DND-41 (cell line): ENCODE data around the gene CCDC70.
A peak's percentile ranks its signal among the peaks of the same experiment; 100 is the strongest.

Source experiments
- ATAC-seq: fragments of 200-7000 bp; cut with Tn5 transposase; 3 replicates; pipeline ENCODE4 v1.9.1; 2021; ENCODE audit warnings: low read depth; ENCODE audit not compliant: insufficient read depth
- DNase-seq: peaks from one replicate; pipeline ENCODE4 v3.0.0-alpha.2; 2020
- H2AFZ ChIP-seq: 2 replicates; pipeline ENCODE4 v1.6.0; 2012; ENCODE audit warnings: low read depth, low read length
- H3K27ac ChIP-seq: 2 replicates; pipeline ENCODE4 v1.5.1; 2012; ENCODE audit warnings: low read length, inconsistent platforms
- H3K27me3 ChIP-seq: fragments of 200-600 bp; sonication (generic); 2 replicates; pipeline ENCODE4 v1.6.0; 2012; ENCODE audit warnings: low read length, mild to moderate bottlenecking, inconsistent platforms; ENCODE audit not compliant: insufficient read depth, poor library complexity
- H3K36me3 ChIP-seq: 2 replicates; pipeline ENCODE4 v1.5.1; 2012; ENCODE audit warnings: low read length, inconsistent platforms; ENCODE audit not compliant: insufficient read depth
- H3K4me1 ChIP-seq: 2 replicates; pipeline ENCODE4 v1.5.1; 2012; ENCODE audit warnings: mild to moderate bottlenecking, low read length; ENCODE audit not compliant: insufficient read depth
- H3K4me2 ChIP-seq: 2 replicates; pipeline ENCODE4 v1.6.0; 2012; ENCODE audit warnings: mild to moderate bottlenecking, moderate library complexity, low read length, inconsistent platforms; ENCODE audit not compliant: insufficient read depth
- H3K4me3 ChIP-seq, 2 experiments: fragments of 200-600 bp in 1 of 2; shearing (Covaris generic) in 1 of 2; 2 replicates each; pipeline ENCODE4 v1.5.1; 2012 to 2016; ENCODE audit warnings: inconsistent platforms in 2 of 2, low read length in 2 of 2, mild to moderate bottlenecking in 2 of 2, low read depth in 1 of 2, moderate library complexity in 1 of 2
- H3K79me2 ChIP-seq: 2 replicates; pipeline ENCODE4 v1.6.0; 2012; ENCODE audit warnings: low read length, inconsistent platforms; ENCODE audit not compliant: insufficient read depth
- H3K9ac ChIP-seq: 2 replicates; pipeline ENCODE4 v1.6.0; 2012; ENCODE audit warnings: low read depth, mild to moderate bottlenecking, inconsistent platforms, low read length, moderate library complexity
- H3K9me3 ChIP-seq: 2 replicates; pipeline ENCODE4 v1.5.1; 2012; ENCODE audit warnings: low read length, moderate library complexity, mild to moderate bottlenecking, inconsistent platforms; ENCODE audit not compliant: insufficient read depth, severe bottlenecking
- H4K20me1 ChIP-seq: 2 replicates; pipeline ENCODE4 v1.6.0; 2012; ENCODE audit warnings: low read length; ENCODE audit not compliant: insufficient read depth
- CTCF ChIP-seq: IDR thresholded peaks from 2 replicates; pipeline ENCODE4 v1.5.1; 2012; ENCODE audit warnings: borderline replicate concordance, low read length, moderate library complexity, mild to moderate bottlenecking; ENCODE audit not compliant: poor library complexity, severe bottlenecking; ENCODE audit errors: extremely low read depth
- EZH2 ChIP-seq: IDR thresholded peaks from 3 replicates; pipeline ENCODE4 v1.6.1; 2012; ENCODE audit warnings: borderline replicate concordance, low read depth, mild to moderate bottlenecking, moderate library complexity, low read length, inconsistent platforms; ENCODE audit not compliant: severe bottlenecking

CCDC70 gene

GRCh38 chr13:51879133-51879532 is 17.4 kb downstream of the CCDC70 start:
- no peak overlapping the region for H3K27ac ChIP-seq
- no peak overlapping the region for H3K9ac ChIP-seq
- H3K36me3 ChIP-seq, result no peaks in the 10 kb centered on the region
- TF ChIP-seq EZH2 (no peak), CTCF (no peak)
- H3K4me1 ChIP-seq, result no peaks in the 10 kb centered on the region
- H3K9me3 ChIP-seq, result peaks cover 8% of the 10 kb centered on the region
- DNase-seq (no peak), ATAC-seq (peak; percentile 42; the same call in 1 of the 3 replicates)
- H3K27me3 ChIP-seq, result peaks cover 9% of the 10 kb centered on the region
- no peaks in the 10 kb centered on the region for H4K20me1 ChIP-seq
- no peak overlapping the region for H3K4me3 ChIP-seq
- H3K79me2 ChIP-seq, result no peaks in the 10 kb centered on the region
- no peak overlapping the region for H3K4me2 ChIP-seq
- no peak overlapping the region for H2AFZ ChIP-seq

- H3K27me3 ChIP-seq, result peaks cover 9% of the 10 kb centered on the region
- TF ChIP-seq CTCF (no peak), EZH2 (no peak)
- H3K4me2 ChIP-seq, result no peak overlapping the region
- H3K4me1 ChIP-seq, result no peaks in the 10 kb centered on the region
- H3K36me3 ChIP-seq, result no peaks in the 10 kb centered on the region
- ATAC-seq (no peak), DNase-seq (no peak)
- H3K4me3 ChIP-seq, result no peak overlapping the region
- no peak overlapping the region for H3K9ac ChIP-seq
- H3K79me2 ChIP-seq, result no peaks in the 10 kb centered on the region
- no peaks in the 10 kb centered on the region for H4K20me1 ChIP-seq
- H3K9me3 ChIP-seq, result peaks cover 8% of the 10 kb centered on the region
- no peak overlapping the region for H3K27ac ChIP-seq
- no peak overlapping the region for H2AFZ ChIP-seq
These were observed 19.5 kb downstream of the CCDC70 start for GRCh38 chr13:51881296-51881695.

GRCh38 chr13:51882570-51883225 is 20.9 kb downstream of the CCDC70 start:
- TF ChIP-seq CTCF (no peak), EZH2 (no peak)
- ATAC-seq, result no peak
- Histone ChIP-seq H3K36me3 (no peaks in the 10 kb centered on the region), H3K4me1 (no peaks in the 10 kb centered on the region), H3K27me3 (no peaks in the 10 kb centered on the region), H3K4me3 (no peak overlapping the region), H3K9me3 (peaks cover 8% of the 10 kb centered on the region), H2AFZ (no peak overlapping the region), H3K79me2 (no peaks in the 10 kb centered on the region), H3K27ac (no peak overlapping the region), H3K9ac (no peak overlapping the region), H4K20me1 (no peaks in the 10 kb centered on the region), H3K4me2 (no peak overlapping the region)
- no peak for DNase-seq

GRCh38 chr13:51883226-51883600 is 21.4 kb downstream of the CCDC70 start:
- Histone ChIP-seq H3K36me3 (no peaks in the 10 kb centered on the region), H3K27ac (no peak overlapping the region), H2AFZ (no peak overlapping the region), H3K9me3 (peaks cover 8% of the 10 kb centered on the region), H4K20me1 (no peaks in the 10 kb centered on the region), H3K9ac (no peak overlapping the region), H3K4me1 (no peaks in the 10 kb centered on the region), H3K79me2 (no peaks in the 10 kb centered on the region), H3K4me2 (no peak overlapping the region), H3K27me3 (no peaks in the 10 kb centered on the region), H3K4me3 (no peak overlapping the region)
- ATAC-seq (no peak), DNase-seq (no peak)
- TF ChIP-seq CTCF (no peak), EZH2 (no peak)
